Pancreas (tissue), 10 donors: Measurements from ENCODE around the gene MDP1. TPM values are rescaled to one million over a fixed set of nuclear protein-coding genes. Genes with fewer than 3 reads are reported as not detected.

Source experiments
- ATAC-seq, 4 donors: fragments of 200-7000 bp; cut with Tn5 transposase; one replicate each; pipeline versions ENCODE4 v1.8.0 to v1.9.1; 2020; ENCODE audit warnings: mild to moderate bottlenecking in 4 of 4, moderate library complexity in 4 of 4
- DNase-seq, 6 donors: peaks; one replicate each; pipeline ENCODE4 v3.0.0-alpha.2; 2020
- FAIRE-seq: peaks from 2 replicates; lab custom pipeline; 2012; peaks lifted over from hg19 to GRCh38; lab: Jason Lieb, UNC
- H3K27ac ChIP-seq, 4 donors: fragments of 200-600 bp; sonication (generic); 1 replicate in 3 of 4; 2 replicates in 1 of 4; pipeline versions ENCODE4 v1.5.0 to v1.8.0; 2020
- H3K27me3 ChIP-seq, 4 donors: fragments of 200-600 bp; one replicate each; pipeline ENCODE4 v1.8.0; 2021
- H3K36me3 ChIP-seq, 3 donors: fragments of 200-600 bp; sonication (generic) in 1 of 3; one replicate each; pipeline versions ENCODE4 v1.5.0 to v1.8.0; 2020 to 2021
- H3K4me1 ChIP-seq, 3 donors: fragments of 200-600 bp; one replicate each; pipeline ENCODE4 v1.8.0; 2021
- H3K4me3 ChIP-seq, 4 donors: fragments of 200-600 bp; sonication (generic) in 2 of 4; one replicate each; pipeline versions ENCODE4 v1.5.0 to v1.8.0; 2020 to 2021
- H3K9me3 ChIP-seq, 4 donors: fragments of 200-600 bp; one replicate each; pipeline ENCODE4 v1.8.0; 2021
- WGBS, 2 donors: extraction: QIAGEN DNeasy Blood & Tissue Kit; methylation state at CpG; one replicate each; pipeline ENCODE4 v1.1.7; 2013; 5-methylcytosine and 5-hydroxymethylcytosine counted together
- intact Hi-C, 3 donors: fragments of 100-400 bp; cut with DNase I; formaldehyde crosslinking; loops; one replicate each; pipeline versions ENCODE4 v1.11.1 to v1.14.2; 2022
- polyA plus RNA-seq, 2 donors: library from polyadenylated mRNA; stranded (reverse); fragments of 200-250 nt; gene quantifications; one replicate each; pipeline ENCODE4 v1.2.3, GENCODE V29; 2013
- total RNA-seq, 6 donors: library from RNA; stranded (reverse); fragmentation: NEBNext Ultra II Directional in 4 of 6; extraction: Animal tissue kit (Norgen Biotek cat#: 25700) in 4 of 6; gene quantifications; one replicate each; pipeline versions ENCODE4 v1.2.1 to v1.2.4, GENCODE V29; 2021 to 2023
- TF ChIP-seq, protein P1 (sequence below), 4 donors: fragments of 200-600 bp; sonication (generic) in 3 of 4; IDR thresholded peaks; one replicate each; pipeline versions ENCODE4 v1.5.0 to v1.8.0; 2021; ENCODE audit warnings: antibody characterized with exemption in 4 of 4
- donor health status: healthy with polysubstance abuse.
- donor health status: DM: no; HTN: no; CAD: no; lungs with moderate emphysema.
- donor health status: DM: no; HTN: no; CAD: no.
- donor health status: control.
- donor health status: control.
- donor health status: Bipolar disorder and iron deficiency.
- donor health status: DM: yes; HTN: yes; CAD: no.
- donor health status: DM: no; HTN: no; CAD: no.
- donor health status: DM: no; HTN: no; CAD: no.
- donor health status: DM: yes; HTN: yes; CAD: no.

The MDP1 gene
- total and polyA plus RNA-seq, 8 donors, result 7.8 to 31.7 (median 10.3) TPM

GRCh38 chr14:24178399-24179178, 37.3 kb downstream of the MDP1 start:
- DNase-seq, result no peak
- FAIRE-seq, result no peak
- intact Hi-C loops, result no loop called here
- TF ChIP-seq, protein P1, sequence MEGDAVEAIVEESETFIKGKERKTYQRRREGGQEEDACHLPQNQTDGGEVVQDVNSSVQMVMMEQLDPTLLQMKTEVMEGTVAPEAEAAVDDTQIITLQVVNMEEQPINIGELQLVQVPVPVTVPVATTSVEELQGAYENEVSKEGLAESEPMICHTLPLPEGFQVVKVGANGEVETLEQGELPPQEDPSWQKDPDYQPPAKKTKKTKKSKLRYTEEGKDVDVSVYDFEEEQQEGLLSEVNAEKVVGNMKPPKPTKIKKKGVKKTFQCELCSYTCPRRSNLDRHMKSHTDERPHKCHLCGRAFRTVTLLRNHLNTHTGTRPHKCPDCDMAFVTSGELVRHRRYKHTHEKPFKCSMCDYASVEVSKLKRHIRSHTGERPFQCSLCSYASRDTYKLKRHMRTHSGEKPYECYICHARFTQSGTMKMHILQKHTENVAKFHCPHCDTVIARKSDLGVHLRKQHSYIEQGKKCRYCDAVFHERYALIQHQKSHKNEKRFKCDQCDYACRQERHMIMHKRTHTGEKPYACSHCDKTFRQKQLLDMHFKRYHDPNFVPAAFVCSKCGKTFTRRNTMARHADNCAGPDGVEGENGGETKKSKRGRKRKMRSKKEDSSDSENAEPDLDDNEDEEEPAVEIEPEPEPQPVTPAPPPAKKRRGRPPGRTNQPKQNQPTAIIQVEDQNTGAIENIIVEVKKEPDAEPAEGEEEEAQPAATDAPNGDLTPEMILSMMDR (IDR thresholded peaks at IDR 0.05), result no peak
- no peaks in the 10 kb centered on the region for H3K4me1 ChIP-seq
- no peak overlapping the region for H3K4me3 ChIP-seq
- H3K27me3 ChIP-seq, result no peaks in the 10 kb centered on the region
- ATAC-seq, result no peak
- 90 to 91% methylated on average over 12 of the region's 12 CpGs for WGBS, 2 donors
- no peaks in the 10 kb centered on the region for H3K9me3 ChIP-seq
- peaks cover 0 to 46% (median 29%) of the 10 kb centered on the region in 3 donors for H3K36me3 ChIP-seq
- no peak overlapping the region for H3K27ac ChIP-seq

- Histone ChIP-seq H3K27me3 (no peaks in the 10 kb centered on the region), H3K36me3 (peaks cover 0 to 39% (median 24%) of the 10 kb centered on the region in 3 donors), H3K4me3 (no peak overlapping the region), H3K27ac (no peak overlapping the region), H3K9me3 (no peaks in the 10 kb centered on the region), H3K4me1 (no peaks in the 10 kb centered on the region)
- intact Hi-C loops, result no loop called here
- DNase-seq, result no peak
- TF ChIP-seq, protein P1 (IDR thresholded peaks at IDR 0.05), result no peak
- no peak for FAIRE-seq
- no peak for ATAC-seq
- WGBS, 2 donors, result 93 to 95% methylated on average over 14 of the region's 14 CpGs
These were observed 38.0 kb downstream of the MDP1 start for GRCh38 chr14:24177891-24178290.

GRCh38 chr14:24177041-24177825, 38.6 kb downstream of the MDP1 start:
- intact Hi-C loops, result no loop called here
- H3K9me3 ChIP-seq, result no peaks in the 10 kb centered on the region
- no peak overlapping the region for H3K4me3 ChIP-seq
- TF ChIP-seq, protein P1 (IDR thresholded peaks at IDR 0.05), result no peak
- ATAC-seq (no peak), FAIRE-seq (no peak), DNase-seq (no peak)
- H3K27me3 ChIP-seq, result no peaks in the 10 kb centered on the region
- H3K27ac ChIP-seq, result no peak overlapping the region
- peaks cover 0 to 32% (median 24%) of the 10 kb centered on the region in 3 donors for H3K36me3 ChIP-seq
- WGBS, 2 donors, result 88 to 94% methylated on average over 12 of the region's 12 CpGs
- H3K4me1 ChIP-seq, result no peaks in the 10 kb centered on the region

DNA sequence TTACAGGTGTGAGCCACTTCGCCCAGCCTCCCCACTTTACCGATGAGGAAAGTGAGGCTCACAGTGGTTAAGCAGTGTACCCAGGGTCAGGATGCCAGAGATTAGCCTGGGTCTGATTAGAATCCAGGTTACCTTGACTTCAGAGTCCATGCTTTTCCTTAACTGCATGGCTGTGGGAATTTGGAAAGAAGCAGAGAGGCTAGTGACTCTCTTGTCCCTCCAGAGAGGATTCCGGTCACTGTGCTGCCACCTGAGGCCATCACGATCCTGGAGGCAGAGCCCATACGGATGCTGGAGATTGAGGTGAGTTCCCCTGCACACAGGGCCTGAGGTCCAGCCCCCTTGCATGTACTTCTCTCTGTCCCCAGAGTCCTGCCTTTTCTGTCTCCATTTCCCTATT, 39.3 kb downstream of the MDP1 start:
- no peak overlapping the region for H3K27ac ChIP-seq
- intact Hi-C loops, result no loop called here
- H3K4me1 ChIP-seq, result no peaks in the 10 kb centered on the region
- H3K36me3 ChIP-seq, result peaks cover 0 to 30% (median 24%) of the 10 kb centered on the region in 3 donors
- H3K4me3 ChIP-seq, result no peak overlapping the region
- ATAC-seq (no peak), DNase-seq (no peak), FAIRE-seq (no peak)
- TF ChIP-seq, protein P1 (IDR thresholded peaks at IDR 0.05), result no peak
- WGBS, 2 donors, result 94 to 96% methylated on average over 5 of the region's 5 CpGs
- no peaks in the 10 kb centered on the region for H3K27me3 ChIP-seq
- H3K9me3 ChIP-seq, result no peaks in the 10 kb centered on the region
